Kidney epithelial cell (primary cell): ENCODE measurements around the gene RCCD1. TPM values are rescaled to one million over a fixed set of nuclear protein-coding genes. Genes with fewer than 3 reads are reported as not detected.

Experiments used
- DNase-seq: peaks from one replicate; pipeline ENCODE4 v3.0.0-alpha.2; 2010; ENCODE audit warnings: low read depth
- H3K27me3 ChIP-seq: 2 replicates; pipeline ENCODE4 v1.6.0; 2011; ENCODE audit warnings: low read length; ENCODE audit not compliant: control insufficient read depth, insufficient read depth
- H3K36me3 ChIP-seq: 2 replicates; pipeline ENCODE4 v1.5.1; 2011; ENCODE audit warnings: low read length; ENCODE audit not compliant: control insufficient read depth, insufficient read depth
- H3K4me3 ChIP-seq: 2 replicates; pipeline ENCODE4 v1.5.1; 2011; ENCODE audit warnings: low read depth, mild to moderate bottlenecking, control low read depth, low read length
- CTCF ChIP-seq: IDR thresholded peaks from 2 replicates; pipeline ENCODE4 v1.5.1; 2011; ENCODE audit warnings: mild to moderate bottlenecking, moderate library complexity, low read length, control low read depth, inconsistent platforms; ENCODE audit not compliant: insufficient read depth, poor library complexity, severe bottlenecking
- total RNA-seq: library from RNA; depleted of rRNA; stranded (reverse); fragments of >200 nt; gene quantifications from 2 replicates; pipeline ENCODE4 v1.2.3, GENCODE V29; 2015

The RCCD1 gene
- total RNA-seq, 1 donor from 2014 or later, result 12.5 TPM

GRCh38 chr15:90974216-90974615 is 19.5 kb downstream of the RCCD1 start:
- DNase-seq, result no peak
- Histone ChIP-seq H3K4me3 (no peak overlapping the region), H3K36me3 (peaks cover 2% of the 10 kb centered on the region), H3K27me3 (no peaks in the 10 kb centered on the region)
- TF ChIP-seq CTCF, result no peak

- no peaks in the 10 kb centered on the region for H3K27me3 ChIP-seq
- no peak for TF ChIP-seq CTCF
- DNase-seq, result no peak
- peaks cover 4% of the 10 kb centered on the region for H3K36me3 ChIP-seq
- H3K4me3 ChIP-seq, result no peak overlapping the region
These were observed 24.9 kb downstream of the RCCD1 start for GRCh38 chr15:90979582-90979981.

GRCh38 chr15:90981681-90982080 is 27.0 kb downstream of the RCCD1 start:
- Histone ChIP-seq H3K36me3 (peaks cover 4% of the 10 kb centered on the region), H3K4me3 (no peak overlapping the region), H3K27me3 (no peaks in the 10 kb centered on the region)
- DNase-seq, result no peak
- no peak for TF ChIP-seq CTCF

- H3K4me3 ChIP-seq, result no peak overlapping the region
- peaks cover 4% of the 10 kb centered on the region for H3K36me3 ChIP-seq
- TF ChIP-seq CTCF, result no peak
- no peaks in the 10 kb centered on the region for H3K27me3 ChIP-seq
- DNase-seq, result no peak
These were observed 27.5 kb downstream of the RCCD1 start for GRCh38 chr15:90982135-90982534.

DNA sequence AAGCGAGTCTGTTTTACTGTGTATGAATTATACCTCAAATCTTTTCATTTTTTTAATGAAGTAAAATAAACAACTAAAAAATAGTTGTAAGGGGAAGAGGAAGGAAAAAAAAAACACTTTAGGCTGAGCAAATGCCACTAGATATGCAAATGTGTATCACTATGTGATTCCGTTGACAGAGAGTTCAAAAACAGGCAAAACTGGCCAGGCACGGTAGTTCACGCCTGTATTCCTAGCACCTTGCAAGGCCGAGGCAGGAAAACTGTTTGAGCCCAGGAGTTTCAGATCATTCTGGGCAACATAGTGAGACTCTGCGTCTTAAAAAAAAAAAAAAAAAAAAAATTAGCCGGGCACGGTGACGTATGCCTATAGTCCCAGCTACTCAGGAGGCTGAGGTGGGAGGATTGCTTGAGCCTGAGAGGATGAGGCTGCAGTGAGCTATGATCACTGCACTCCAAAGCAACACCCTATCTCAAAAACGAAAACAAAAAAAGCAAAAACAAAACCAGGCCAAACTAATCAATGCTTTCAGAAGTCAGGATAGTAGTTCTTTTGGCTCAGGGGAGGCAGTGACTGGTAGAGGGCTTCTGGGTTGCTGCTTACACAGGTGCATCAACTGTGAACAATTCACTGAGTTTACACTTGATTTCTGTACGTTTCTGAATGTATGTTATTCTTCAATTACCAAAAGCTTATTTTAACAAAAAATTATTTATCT is 32.3 kb downstream of the RCCD1 start:
- Histone ChIP-seq H3K4me3 (no peak overlapping the region), H3K36me3 (no peaks in the 10 kb centered on the region), H3K27me3 (no peaks in the 10 kb centered on the region)
- no peak for TF ChIP-seq CTCF
- no peak for DNase-seq

GRCh38 chr15:90987561-90988141 is 33.0 kb downstream of the RCCD1 start:
- Histone ChIP-seq H3K36me3 (no peaks in the 10 kb centered on the region), H3K27me3 (no peaks in the 10 kb centered on the region), H3K4me3 (no peak overlapping the region)
- TF ChIP-seq CTCF, result no peak
- DNase-seq, result no peak
